ENCODE data around the gene SAMMSON.

DNA sequence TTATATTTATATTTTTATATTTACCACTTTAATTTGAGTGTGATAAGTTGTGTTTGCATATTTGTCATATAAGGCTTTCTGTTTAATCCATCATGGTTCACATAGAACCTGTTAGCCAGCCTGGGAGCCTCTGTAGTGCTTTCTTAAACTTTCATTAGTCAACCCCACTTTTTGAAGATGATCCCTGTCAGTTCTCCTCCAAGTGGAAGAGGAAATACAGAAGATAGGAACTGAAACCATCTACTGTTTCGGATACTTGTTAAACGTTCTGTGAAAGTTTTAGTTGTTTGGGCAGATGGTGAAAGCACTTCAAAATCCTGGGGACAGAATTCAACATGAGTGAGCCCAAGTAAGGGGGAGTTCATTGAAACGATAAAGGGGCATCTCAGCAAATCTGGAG lies 4.6 kb upstream of the SAMMSON start:
- TF ChIP-seq CTCF (IDR thresholded peaks at IDR 0.05) (no peak), POLR2A (IDR thresholded peaks at IDR 0.05) (no peak)

Data from breast epithelium (tissue), 3 donors.